Loucy (cell line): ENCODE data around the gene TFDP1.

ENCODE experiments used
- H2AFZ ChIP-seq: fragments of 200-600 bp; sonication (generic); 2 replicates; pipeline ENCODE4 v1.6.0; 2016; ENCODE audit warnings: antibody characterized with exemption, mild to moderate bottlenecking, low read length, moderate library complexity
- H3F3A ChIP-seq: fragments of 200-600 bp; 2 replicates; pipeline ENCODE4 v1.6.0; 2016; ENCODE audit warnings: antibody characterized with exemption, low read depth, mild to moderate bottlenecking
- H3K27me3 ChIP-seq: fragments of 200-600 bp; sonication (generic); 2 replicates; pipeline ENCODE4 v1.6.1; 2014; ENCODE audit warnings: low read length, mild to moderate bottlenecking; ENCODE audit not compliant: insufficient read depth, poor library complexity, severe bottlenecking
- H3K36me3 ChIP-seq: fragments of 200-600 bp; sonication (generic); 2 replicates; pipeline ENCODE4 v1.6.1; 2016; ENCODE audit warnings: low read length; ENCODE audit not compliant: insufficient read depth
- H3K4me1 ChIP-seq: fragments of 200-600 bp; sonication (generic); 2 replicates; pipeline ENCODE4 v1.5.1; 2014; ENCODE audit warnings: low read length, mild to moderate bottlenecking; ENCODE audit not compliant: insufficient read depth, poor library complexity, severe bottlenecking
- H3K4me2 ChIP-seq: fragments of 200-600 bp; sonication (generic); 2 replicates; pipeline ENCODE4 v1.6.0; 2014; ENCODE audit warnings: antibody characterized with exemption, low read length, low read depth, mild to moderate bottlenecking; ENCODE audit not compliant: poor library complexity, severe bottlenecking
- H3K4me3 ChIP-seq: fragments of 200-600 bp; sonication (generic); 2 replicates; pipeline ENCODE4 v1.5.1; 2014; ENCODE audit warnings: low read length, mild to moderate bottlenecking, mixed read lengths; ENCODE audit not compliant: poor library complexity, severe bottlenecking
- H3K79me2 ChIP-seq: fragments of 200-600 bp; sonication (generic); 2 replicates; pipeline ENCODE4 v1.6.1; 2014; ENCODE audit warnings: low read length; ENCODE audit not compliant: insufficient read depth
- H3K9ac ChIP-seq: fragments of 200-600 bp; sonication (generic); 2 replicates; pipeline ENCODE4 v1.6.0; 2014; ENCODE audit warnings: mild to moderate bottlenecking, low read depth, low read length, moderate library complexity; ENCODE audit not compliant: poor library complexity, severe bottlenecking
- H3K9me2 ChIP-seq: fragments of 200-600 bp; sonication (generic); replicated peaks from 2 replicates; pipeline ENCODE4 v1.6.1; 2016; ENCODE audit warnings: low read depth, low read length, mixed read lengths
- H3K9me3 ChIP-seq: fragments of 200-600 bp; sonication (generic); 2 replicates; pipeline ENCODE4 v1.6.1; 2014; ENCODE audit warnings: mild to moderate bottlenecking, antibody characterized with exemption, low read length, low read depth; ENCODE audit not compliant: insufficient read depth
- H4K20me1 ChIP-seq: fragments of 200-600 bp; sonication (generic); 2 replicates; pipeline ENCODE4 v1.6.0; 2014; ENCODE audit warnings: antibody characterized with exemption, low read length, mild to moderate bottlenecking; ENCODE audit not compliant: insufficient read depth, poor library complexity, severe bottlenecking
- CTCF ChIP-seq: fragments of 200-600 bp; sonication (generic); conservative IDR thresholded peaks from 2 replicates; pipeline ENCODE4 v1.5.1; 2014; ENCODE audit warnings: mild to moderate bottlenecking, antibody characterized with exemption, low read length
- EZH2phosphoT487 ChIP-seq: fragments of 200-600 bp; IDR thresholded peaks from 2 replicates; pipeline ENCODE4 v1.6.1; 2018; ENCODE audit warnings: antibody characterized with exemption, mild to moderate bottlenecking, moderate library complexity, borderline replicate concordance

The TFDP1 gene

GRCh38 chr13:113639616-113640262 lies 55.2 kb downstream of the TFDP1 start:
- Histone ChIP-seq H3F3A (no peaks in the 10 kb centered on the region), H3K9ac (no peak overlapping the region), H3K4me1 (no peaks in the 10 kb centered on the region), H2AFZ (no peak overlapping the region), H3K4me2 (no peak overlapping the region), H3K4me3 (no peak overlapping the region), H3K36me3 (no peaks in the 10 kb centered on the region), H3K9me3 (no peaks in the 10 kb centered on the region), H3K9me2 (no peaks in the 10 kb centered on the region), H3K27me3 (no peaks in the 10 kb centered on the region), H4K20me1 (no peaks in the 10 kb centered on the region), H3K79me2 (no peaks in the 10 kb centered on the region)
- TF ChIP-seq EZH2phosphoT487 (no peak), CTCF (no peak)

GRCh38 chr13:113641426-113641825 lies 56.9 kb downstream of the TFDP1 start:
- TF ChIP-seq EZH2phosphoT487 (no peak), CTCF (no peak)
- Histone ChIP-seq H3K79me2 (no peaks in the 10 kb centered on the region), H3K9me3 (no peaks in the 10 kb centered on the region), H3K4me3 (no peak overlapping the region), H3K9me2 (no peaks in the 10 kb centered on the region), H4K20me1 (no peaks in the 10 kb centered on the region), H3F3A (no peaks in the 10 kb centered on the region), H3K36me3 (no peaks in the 10 kb centered on the region), H3K4me2 (no peak overlapping the region), H2AFZ (no peak overlapping the region), H3K9ac (no peak overlapping the region), H3K4me1 (peaks cover 3% of the 10 kb centered on the region), H3K27me3 (no peaks in the 10 kb centered on the region)

GRCh38 chr13:113642563-113642962 lies 58.0 kb downstream of the TFDP1 start:
- H3K9me3 ChIP-seq = no peaks in the 10 kb centered on the region
- H4K20me1 ChIP-seq = no peaks in the 10 kb centered on the region
- no peak overlapping the region for H3K4me2 ChIP-seq
- H3K36me3 ChIP-seq = no peaks in the 10 kb centered on the region
- H3K4me3 ChIP-seq = no peak overlapping the region
- TF ChIP-seq CTCF (no peak), EZH2phosphoT487 (no peak)
- H3K9me2 ChIP-seq = no peaks in the 10 kb centered on the region
- H3K79me2 ChIP-seq = no peaks in the 10 kb centered on the region
- no peaks in the 10 kb centered on the region for H3F3A ChIP-seq
- no peaks in the 10 kb centered on the region for H3K27me3 ChIP-seq
- H3K9ac ChIP-seq = no peak overlapping the region
- no peak overlapping the region for H2AFZ ChIP-seq
- H3K4me1 ChIP-seq = peaks cover 9% of the 10 kb centered on the region
